H1 (cell line): Measurements from ENCODE around the gene ZNF334. TPM values are rescaled to one million over a fixed set of nuclear protein-coding genes. Genes with fewer than 3 reads are reported as not detected.
A peak's percentile ranks its signal among the peaks of the same experiment; 100 is the strongest.

ENCODE experiments used
- CBX5 ChIP-seq: fragments of 300-800, 300-1000 bp; sonication (generic); IDR thresholded peaks from 2 replicates; pipeline ENCODE4 v1.7.1; 2016; ENCODE audit warnings: antibody characterized with exemption, low read length, low read depth
- CHD7 ChIP-seq: fragments of 300-600 bp; sonication (generic); IDR thresholded peaks from 2 replicates; pipeline ENCODE4 v1.7.1; 2012; ENCODE audit warnings: low read length, moderate library complexity, mild to moderate bottlenecking, inconsistent platforms; ENCODE audit not compliant: insufficient replicate concordance
- CREB1 ChIP-seq: IDR thresholded peaks from 2 replicates; pipeline ENCODE4 v1.6.1; 2012; ENCODE audit warnings: inconsistent platforms
- MAX ChIP-seq: IDR thresholded peaks from 2 replicates; pipeline ENCODE4 v1.6.1; 2012; ENCODE audit warnings: inconsistent platforms
- POLR2AphosphoS5 ChIP-seq: IDR thresholded peaks from 2 replicates; pipeline ENCODE4 v1.6.1; 2011; ENCODE audit warnings: low read depth, low read length
- SP2 ChIP-seq: IDR thresholded peaks from 2 replicates; pipeline ENCODE4 v1.6.1; 2012; ENCODE audit warnings: mild to moderate bottlenecking, low read length, inconsistent platforms
- USF2 ChIP-seq: IDR thresholded peaks from 2 replicates; pipeline ENCODE4 v1.6.1; 2011; ENCODE audit warnings: low read length, improper control_type of control experiment
- polyA plus RNA-seq, 7 experiments: library from polyadenylated mRNA; depleted of rRNA in 3 of 7; stranded (reverse) in 5 of 7; unstranded in 2 of 7; fragments of >200 nt in 5 of 7; fragments of 200-250 nt in 2 of 7; gene quantifications; 1 replicate in 5 of 7; 2 replicates in 1 of 7; 4 replicates in 1 of 7; pipeline versions ENCODE4 v1.2.1 to v1.2.3, GENCODE V29; 2011 to 2013; ENCODE audit warnings: missing spikeins in 2 of 7, mixed read lengths in 2 of 7
- total RNA-seq: library from RNA; stranded (reverse); fragmentation: NEBNext Ultra II Directional; extraction: Animal tissue kit (Norgen Biotek cat#: 25700); gene quantifications from 2 replicates; pipeline ENCODE4 v1.2.1, GENCODE V29; 2021

The ZNF334 gene
- total and polyA plus RNA-seq, 2 of the 8 experiments (the other 6 are each of a cell fraction or from before 2014, with no cell fraction given): 8.8 to 17.8 TPM

GRCh38 chr20:46512943-46513844 is at the start of gene ZNF334 (continued):
- TF ChIP-seq CHD7 (no peak), SP2 (no peak), CBX5 (no peak), CREB1 (no peak), MAX (peak; percentile 55; the same call in 1 of the 2 replicates), POLR2AphosphoS5 (peak; percentile 67), USF2 (no peak)
